ENCODE measurements around the gene TIMM23B.
"Not testable (repeated sequence)": the region's sequence is repeated elsewhere in the genome, so short reads cannot be mapped to it uniquely, and the experiment has no call there.

- not testable (repeated sequence) for TF ChIP-seq CTCF, EP300, POLR2AphosphoS5 (IDR thresholded peaks at IDR 0.05)
Observed at GRCh38 chr10:50014024-50014423, 72.2 kb downstream of the TIMM23B start.

Data from upper lobe of left lung (tissue), 4 donors.